Measurements from ENCODE around the gene DTNA.
"Not testable (repeated sequence)": the region's sequence is repeated elsewhere in the genome, so short reads cannot be mapped to it uniquely, and the experiment has no call there.

The DTNA gene

DNA sequence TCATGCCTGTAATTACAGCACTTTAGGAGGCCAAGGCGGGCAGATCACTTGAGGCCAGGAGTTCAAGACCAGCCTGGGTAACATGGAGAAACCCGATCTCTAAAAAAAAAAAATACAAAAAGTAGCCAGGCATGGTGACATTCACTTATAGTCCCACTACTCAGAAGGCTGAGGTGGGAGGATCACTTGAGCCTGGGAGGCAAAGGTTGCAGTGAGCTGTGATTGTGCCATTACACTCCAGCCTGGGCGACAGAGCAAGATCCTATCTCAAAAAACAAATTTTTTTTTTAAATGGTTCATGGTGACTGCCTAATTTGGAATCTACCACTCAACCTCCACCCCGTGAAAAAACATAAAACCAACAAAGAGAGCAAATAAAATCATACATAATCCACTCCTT, 212.5 kb downstream of the DTNA start:
- DNase-seq (ENCODE audit: low spot score in 2 of 2); H3K9me3 ChIP-seq; H3K27me3 ChIP-seq (ENCODE audit: low read depth); H3K36me3 ChIP-seq (replicated peaks); H3K4me1 ChIP-seq; in situ Hi-C loops (cut with MboI; ENCODE audit: low sequenced_read_pairs); H3K4me3 ChIP-seq: not testable (repeated sequence)

DNA sequence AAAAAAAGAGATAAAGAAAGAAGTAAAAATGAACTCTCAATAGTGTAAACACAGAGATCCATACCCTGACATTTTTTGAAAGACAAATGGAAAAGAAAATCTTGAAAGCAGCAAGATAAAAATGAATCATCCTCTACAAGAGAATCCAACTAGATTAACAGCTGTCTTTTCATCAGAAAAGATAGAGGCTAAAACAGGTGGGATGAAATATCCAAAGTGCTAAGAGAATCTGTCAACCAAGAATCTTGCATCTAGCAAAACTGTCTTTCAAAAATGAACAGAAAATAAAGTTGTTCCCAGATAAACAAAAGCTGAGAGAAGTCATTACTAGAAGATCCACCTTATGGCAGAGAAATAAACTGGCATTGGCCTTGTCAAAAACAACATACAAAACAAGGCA, 213.8 kb downstream of the DTNA start:
- Histone ChIP-seq H3K9me3 (no peaks in the 10 kb centered on the region), H3K4me3 (no peak overlapping the region)

DNA sequence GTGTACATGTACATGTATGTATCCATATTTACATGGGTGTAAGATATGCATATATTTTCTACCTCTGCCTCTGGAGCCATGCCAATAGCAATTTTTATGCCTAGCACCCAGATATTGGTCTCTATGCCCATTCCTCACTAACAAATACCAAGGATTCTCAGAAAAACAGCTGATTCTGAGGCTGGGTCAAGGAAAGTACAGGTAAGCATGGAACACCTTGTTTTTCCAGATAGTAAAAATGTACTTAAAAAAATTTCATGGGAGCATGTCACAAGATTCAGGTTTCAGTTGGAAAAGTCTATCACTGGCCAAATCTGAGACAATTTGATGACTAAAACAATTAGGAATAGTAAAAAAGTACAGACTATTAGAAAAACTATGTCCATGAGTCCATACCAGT, 216.6 kb downstream of the DTNA start:
- H3K27me3 ChIP-seq (ENCODE audit: low read depth) = peaks cover 3% of the 10 kb centered on the region; the same call in 1 of the 2 replicates
- in situ Hi-C loops (cut with MboI; ENCODE audit: low sequenced_read_pairs) = no loop called here
- H3K4me3 ChIP-seq = no peak overlapping the region
- H3K36me3 ChIP-seq (replicated peaks) = no peaks in the 10 kb centered on the region
- DNase-seq (ENCODE audit: low spot score in 2 of 2) = no peak
- H3K9me3 ChIP-seq = no peaks in the 10 kb centered on the region
- H3K4me1 ChIP-seq = no peaks in the 10 kb centered on the region

More for the DNA sequence above, 213.8 kb downstream of the DTNA start:
- Histone ChIP-seq H3K36me3 (replicated peaks) (no peaks in the 10 kb centered on the region), H3K4me1 (no peaks in the 10 kb centered on the region), H3K27me3 (ENCODE audit: low read depth) (peaks cover 3% of the 10 kb centered on the region; the same call in 1 of the 2 replicates)
- no peak for DNase-seq (ENCODE audit: low spot score in 2 of 2)
- in situ Hi-C loops (cut with MboI; ENCODE audit: low sequenced_read_pairs) = no loop called here

DNA sequence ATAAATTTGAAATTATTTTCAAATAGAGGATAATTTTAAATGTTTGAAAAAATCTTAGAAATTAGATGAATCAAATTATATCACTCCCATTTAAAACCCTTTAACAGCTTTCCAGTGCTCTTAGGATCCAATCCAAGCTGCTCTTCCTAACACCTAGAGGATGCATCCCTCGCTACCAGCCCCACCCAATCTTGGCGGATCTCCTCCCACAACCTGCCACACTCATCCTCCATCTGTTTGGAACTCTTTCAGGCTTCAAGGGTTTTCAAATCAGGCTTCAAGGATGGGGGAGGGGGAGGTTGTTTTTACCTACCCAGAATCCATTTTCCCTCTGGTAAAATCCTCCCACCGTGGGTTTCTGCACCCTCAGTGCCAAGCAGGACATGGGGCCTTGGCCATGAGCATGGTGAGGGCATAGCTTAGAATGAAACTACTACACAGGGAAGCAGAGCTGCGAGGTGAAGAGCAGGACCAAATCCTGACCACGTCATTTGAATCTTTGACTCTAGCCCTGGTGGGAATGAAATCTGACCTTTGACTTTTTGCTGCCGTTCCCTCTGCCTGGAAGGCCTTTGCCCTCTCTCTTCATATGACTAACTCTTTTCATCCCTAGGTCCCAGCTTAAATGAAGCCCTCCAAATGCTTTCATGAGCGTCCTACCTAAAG, 218.1 kb downstream of the DTNA start:
- in situ Hi-C loops (cut with MboI; ENCODE audit: low sequenced_read_pairs) = no loop called here
- H3K4me1 ChIP-seq = no peaks in the 10 kb centered on the region

DNA sequence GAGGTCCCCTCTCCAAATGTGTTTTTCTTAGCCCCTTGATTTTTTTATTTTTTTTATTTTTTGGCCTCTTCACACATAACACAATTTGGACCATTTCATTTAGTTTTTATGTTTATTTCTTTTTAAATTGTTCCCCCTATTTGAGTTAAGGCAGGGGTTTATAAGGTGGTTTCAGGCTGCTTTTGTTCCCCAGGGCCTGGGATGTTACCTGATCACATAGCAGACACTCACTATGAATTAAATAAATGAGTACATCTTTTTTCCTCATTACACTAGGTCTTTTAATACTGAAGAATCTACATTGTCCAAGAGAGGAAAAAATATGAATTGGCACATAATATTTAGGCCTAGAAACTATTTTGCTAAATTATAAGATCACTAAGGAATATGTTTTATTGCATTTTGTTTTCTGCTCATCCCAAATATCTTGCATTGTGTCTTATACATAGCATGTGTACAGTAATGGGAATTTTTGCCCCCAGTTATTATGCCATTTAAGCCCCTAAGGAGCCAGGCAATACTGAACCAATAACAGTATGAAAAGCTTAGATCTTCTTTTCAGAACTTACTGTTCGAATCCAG, 218.7 kb downstream of the DTNA start:
- H3K36me3 ChIP-seq (replicated peaks) = no peaks in the 10 kb centered on the region
- no peak for DNase-seq (ENCODE audit: low spot score in 2 of 2)
- H3K9me3 ChIP-seq = no peaks in the 10 kb centered on the region
- in situ Hi-C loops (cut with MboI; ENCODE audit: low sequenced_read_pairs) = no loop called here
- no peak overlapping the region for H3K4me3 ChIP-seq
- H3K4me1 ChIP-seq = no peaks in the 10 kb centered on the region
- no peaks in the 10 kb centered on the region for H3K27me3 ChIP-seq (ENCODE audit: low read depth)

More for the DNA sequence above, 218.1 kb downstream of the DTNA start:
- H3K4me3 ChIP-seq = no peak overlapping the region
- H3K36me3 ChIP-seq (replicated peaks) = no peaks in the 10 kb centered on the region
- no peak for DNase-seq (ENCODE audit: low spot score in 2 of 2)
- H3K27me3 ChIP-seq (ENCODE audit: low read depth) = peaks cover 3% of the 10 kb centered on the region; the same call in 1 of the 2 replicates
- no peaks in the 10 kb centered on the region for H3K9me3 ChIP-seq

GRCh38 chr18:34929336-34929780, 219.3 kb downstream of the DTNA start:
- Histone ChIP-seq H3K27me3 (ENCODE audit: low read depth) (no peaks in the 10 kb centered on the region), H3K4me1 (no peaks in the 10 kb centered on the region), H3K9me3 (no peaks in the 10 kb centered on the region), H3K36me3 (replicated peaks) (no peaks in the 10 kb centered on the region), H3K4me3 (no peak overlapping the region)
- in situ Hi-C loops (cut with MboI; ENCODE audit: low sequenced_read_pairs) = no loop called here
- no peak for DNase-seq (ENCODE audit: low spot score in 2 of 2)

GRCh38 chr18:34932363-34932762, 222.3 kb downstream of the DTNA start:
- Histone ChIP-seq H3K4me1 (no peaks in the 10 kb centered on the region), H3K9me3 (no peaks in the 10 kb centered on the region), H3K4me3 (no peak overlapping the region), H3K27me3 (ENCODE audit: low read depth) (no peaks in the 10 kb centered on the region), H3K36me3 (replicated peaks) (no peaks in the 10 kb centered on the region)
- DNase-seq (ENCODE audit: low spot score in 2 of 2) = no peak
- in situ Hi-C loops (cut with MboI; ENCODE audit: low sequenced_read_pairs) = no loop called here

- Histone ChIP-seq H3K9me3 (no peaks in the 10 kb centered on the region), H3K4me1 (no peaks in the 10 kb centered on the region), H3K4me3 (no peak overlapping the region), H3K27me3 (ENCODE audit: low read depth) (no peaks in the 10 kb centered on the region), H3K36me3 (replicated peaks) (no peaks in the 10 kb centered on the region)
- in situ Hi-C loops (cut with MboI; ENCODE audit: low sequenced_read_pairs) = no loop called here
- DNase-seq (ENCODE audit: low spot score in 2 of 2) = no peak
Measured at GRCh38 chr18:34932792-34933466, 222.8 kb downstream of the DTNA start.

DNA sequence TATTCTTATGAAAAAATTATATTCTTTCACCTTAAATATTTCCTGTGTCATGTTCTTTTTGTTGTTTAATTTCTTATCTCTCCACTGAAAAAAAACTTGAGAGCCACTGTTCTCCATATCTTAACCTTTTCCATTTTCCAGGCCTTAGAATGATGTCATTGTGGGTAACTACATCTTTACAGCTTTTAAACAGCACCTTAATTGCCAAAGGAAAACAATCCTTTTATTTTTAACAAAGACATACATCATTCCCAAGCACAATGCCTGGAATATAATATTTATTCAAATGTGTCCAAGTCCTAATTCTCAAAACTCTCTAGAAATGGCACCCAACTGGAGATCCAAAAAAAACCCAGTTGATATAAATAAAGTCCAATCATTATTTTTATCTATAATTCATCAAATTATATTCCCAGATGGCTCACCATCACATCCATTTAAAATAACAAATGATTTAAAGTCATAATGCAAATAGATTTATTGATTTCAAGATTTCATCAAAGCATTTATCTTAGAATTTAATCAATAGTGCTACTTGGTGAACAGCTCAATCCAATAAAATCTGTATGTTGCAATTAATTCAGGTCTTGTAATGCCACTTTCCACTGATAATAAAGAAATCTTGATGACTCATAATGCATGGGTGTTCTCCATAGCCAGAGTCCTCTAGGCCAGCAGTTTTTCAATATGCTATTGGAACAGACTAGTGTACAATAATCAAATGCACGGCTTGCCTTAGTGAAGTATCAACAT, 224.0 kb downstream of the DTNA start:
- Histone ChIP-seq H3K4me1 (no peaks in the 10 kb centered on the region), H3K4me3 (no peak overlapping the region), H3K9me3 (no peaks in the 10 kb centered on the region), H3K36me3 (replicated peaks) (no peaks in the 10 kb centered on the region), H3K27me3 (ENCODE audit: low read depth) (no peaks in the 10 kb centered on the region)
- in situ Hi-C loops (cut with MboI; ENCODE audit: low sequenced_read_pairs) = no loop called here
- DNase-seq (ENCODE audit: low spot score in 2 of 2) = no peak

DNA sequence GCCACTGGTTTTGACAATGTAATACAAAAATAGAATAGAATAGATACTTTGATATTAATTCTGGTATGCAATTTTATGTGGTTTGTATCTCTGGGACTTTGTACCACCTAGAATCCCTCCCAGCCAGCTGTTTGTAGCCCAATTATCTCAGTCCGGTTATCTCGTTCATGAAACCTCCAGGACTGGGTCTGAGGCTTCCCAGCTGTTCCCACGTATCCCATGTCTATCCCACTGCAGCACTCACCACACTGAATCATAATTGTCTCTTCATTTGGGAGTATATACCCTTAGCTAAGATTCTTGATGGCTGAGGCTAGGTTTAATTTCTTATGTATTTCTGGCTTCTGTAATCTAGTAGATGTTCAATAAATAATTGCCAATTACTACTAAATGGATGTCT, 226.7 kb downstream of the DTNA start:
- Histone ChIP-seq H3K27me3 (ENCODE audit: low read depth) (peaks cover 1% of the 10 kb centered on the region; the same call in 1 of the 2 replicates), H3K9me3 (no peaks in the 10 kb centered on the region), H3K4me1 (no peaks in the 10 kb centered on the region), H3K4me3 (no peak overlapping the region), H3K36me3 (replicated peaks) (no peaks in the 10 kb centered on the region)
- in situ Hi-C loops (cut with MboI; ENCODE audit: low sequenced_read_pairs) = no loop called here
- DNase-seq (ENCODE audit: low spot score in 2 of 2) = no peak

- in situ Hi-C loops (cut with MboI; ENCODE audit: low sequenced_read_pairs) = no loop called here
- no peaks in the 10 kb centered on the region for H3K4me1 ChIP-seq
- H3K4me3 ChIP-seq = no peak overlapping the region
- no peaks in the 10 kb centered on the region for H3K36me3 ChIP-seq (replicated peaks)
- H3K9me3 ChIP-seq = no peaks in the 10 kb centered on the region
- H3K27me3 ChIP-seq (ENCODE audit: low read depth) = peaks cover 7% of the 10 kb centered on the region
- no peak for DNase-seq (ENCODE audit: low spot score in 2 of 2)
Measured at GRCh38 chr18:34938090-34938489, 228.0 kb downstream of the DTNA start.
